GM23338 (cell line): Measurements from ENCODE around the gene ZSWIM1. TPM values are rescaled to one million over a fixed set of nuclear protein-coding genes. Genes with fewer than 3 reads are reported as not detected.
A peak's percentile ranks its signal among the peaks of the same experiment; 100 is the strongest.

ENCODE experiments used
- ATAC-seq: fragments of 200-7000 bp; cut with Tn5 transposase; 3 replicates; pipeline ENCODE4 v1.9.1; 2020
- DNase-seq: peaks from one replicate; pipeline ENCODE4 v3.0.0-alpha.2; 2015; ENCODE audit warnings: low spot score
- H2AFZ ChIP-seq: fragments of 200-600 bp; sonication (generic); 2 replicates; pipeline ENCODE4 v1.8.0; 2016; ENCODE audit warnings: antibody characterized with exemption, mild to moderate bottlenecking, moderate library complexity
- H3F3A ChIP-seq: fragments of 200-600 bp; sonication (generic); replicated peaks from 2 replicates; pipeline ENCODE4 v1.8.0; 2017; ENCODE audit warnings: antibody characterized with exemption, mixed run types, low read depth
- H3K27ac ChIP-seq: fragments of 200-600 bp; sonication (generic); 2 replicates; pipeline ENCODE4 v1.6.1; 2016; ENCODE audit warnings: low read depth
- H3K27me3 ChIP-seq: fragments of 200-600 bp; sonication (generic); 2 replicates; pipeline ENCODE4 v1.8.0; 2016; ENCODE audit warnings: mild to moderate bottlenecking, mixed run types, moderate library complexity; ENCODE audit not compliant: insufficient read depth
- H3K36me3 ChIP-seq: fragments of 200-600 bp; sonication (generic); 2 replicates; pipeline ENCODE4 v1.8.0; 2016; ENCODE audit warnings: mild to moderate bottlenecking; ENCODE audit not compliant: insufficient read depth
- H3K4me1 ChIP-seq: fragments of 200-600 bp; sonication (generic); 2 replicates; pipeline ENCODE4 v1.8.0; 2016; ENCODE audit warnings: mild to moderate bottlenecking, moderate library complexity; ENCODE audit not compliant: insufficient read depth
- H3K4me2 ChIP-seq: fragments of 200-600 bp; sonication (generic); 2 replicates; pipeline ENCODE4 v1.7.1; 2017; ENCODE audit warnings: mixed run types
- H3K4me3 ChIP-seq: fragments of 200-600 bp; sonication (generic); 2 replicates; pipeline ENCODE4 v1.6.1; 2016; ENCODE audit warnings: mixed run types
- H3K79me2 ChIP-seq: fragments of 200-600 bp; sonication (generic); replicated peaks from 2 replicates; pipeline ENCODE4 v1.8.0; 2017; ENCODE audit warnings: mild to moderate bottlenecking; ENCODE audit not compliant: insufficient read depth
- H3K9me2 ChIP-seq: fragments of 200-600 bp; sonication (generic); 2 replicates; pipeline ENCODE4 v1.8.0; 2017; ENCODE audit not compliant: insufficient read depth
- H4K20me1 ChIP-seq: fragments of 200-600 bp; sonication (generic); replicated peaks from 2 replicates; pipeline ENCODE4 v1.8.0; 2017; ENCODE audit warnings: mild to moderate bottlenecking; ENCODE audit not compliant: insufficient read depth
- H3K27ac Mint-ChIP-seq: 2 replicates; pipeline ENCODE4 v1.8.0; 2020; ENCODE audit warnings: inconsistent platforms, mild to moderate bottlenecking, moderate library complexity, mixed read lengths
- H3K27me3 Mint-ChIP-seq: 3 replicates; pipeline ENCODE4 v1.8.0; 2022; ENCODE audit warnings: low read depth, mild to moderate bottlenecking, moderate library complexity, mixed read lengths, inconsistent platforms; ENCODE audit not compliant: insufficient read depth, poor library complexity
- H3K36me3 Mint-ChIP-seq: 3 replicates; pipeline ENCODE4 v1.8.0; 2021; ENCODE audit warnings: low read depth, mild to moderate bottlenecking, inconsistent platforms, moderate library complexity, mixed read lengths
- H3K4me1 Mint-ChIP-seq: 3 replicates; pipeline ENCODE4 v1.8.0; 2020; ENCODE audit warnings: mild to moderate bottlenecking, inconsistent platforms, mixed read lengths
- H3K4me3 Mint-ChIP-seq: 3 replicates; pipeline ENCODE4 v1.8.0; 2021; ENCODE audit warnings: moderate library complexity, mild to moderate bottlenecking, inconsistent platforms, mixed read lengths
- H3K9me3 Mint-ChIP-seq: 3 replicates; pipeline ENCODE4 v1.8.0; 2020; ENCODE audit warnings: moderate library complexity, mild to moderate bottlenecking, inconsistent platforms, mixed read lengths
- CREB1 ChIP-seq: fragments of 250-450 bp; sonication (Bioruptor Pico); IDR thresholded peaks from 2 replicates; pipeline ENCODE4 v1.5.0; 2020; ENCODE audit warnings: low read depth, mild to moderate bottlenecking, moderate library complexity
- ETS1 ChIP-seq: IDR thresholded peaks from 2 replicates; pipeline ENCODE4 v1.6.1; 2016; ENCODE audit warnings: antibody characterized with exemption
- EZH2 ChIP-seq: fragments of 200-600 bp; sonication (generic); IDR thresholded peaks from one replicate; pipeline ENCODE4 v1.8.0; 2017; ENCODE audit warnings: antibody characterized with exemption, mild to moderate bottlenecking, low read depth; ENCODE audit not compliant: unreplicated experiment
- NANOG ChIP-seq: IDR thresholded peaks from 2 replicates; pipeline ENCODE4 v1.6.1; 2016; ENCODE audit warnings: antibody characterized with exemption, borderline replicate concordance
- POLR2AphosphoS5 ChIP-seq: IDR thresholded peaks from 2 replicates; pipeline ENCODE4 v1.6.1; 2016; ENCODE audit warnings: antibody characterized with exemption, low read depth
- STAT1 ChIP-seq: IDR thresholded peaks from one replicate; pipeline ENCODE4 v1.6.1; 2016; ENCODE audit warnings: antibody characterized with exemption; ENCODE audit not compliant: unreplicated experiment
- polyA plus RNA-seq: library from polyadenylated mRNA; unstranded; fragments of >200 nt; fragmentation: Nextera tagmentation; extraction: Ambion mirVana; gene quantifications from 2 replicates; pipeline ENCODE4 v1.2.1, GENCODE V29; 2016
- total RNA-seq: library from RNA; depleted of rRNA; stranded (reverse); fragments of >200 nt; shearing (Covaris generic); gene quantifications from 2 replicates; pipeline ENCODE4 v1.2.3, GENCODE V29; 2014; rRNA removed
- TF ChIP-seq, protein P1 (sequence below), 2 experiments: fragments of 200-600 bp in 1 of 2; sonication (generic) in 1 of 2; conservative IDR thresholded peaks; 2 replicates each; pipeline versions ENCODE4 v1.5.1 to v1.6.1; 2016 to 2017; ENCODE audit warnings: antibody characterized with exemption in 2 of 2, low read depth in 2 of 2, mild to moderate bottlenecking in 2 of 2, moderate library complexity in 1 of 2
- TF ChIP-seq, protein P2 (sequence below): IDR thresholded peaks from one replicate; pipeline ENCODE4 v1.6.1; 2018; ENCODE audit warnings: antibody characterized with exemption; ENCODE audit not compliant: unreplicated experiment

ZSWIM1 gene
- total and polyA plus RNA-seq, 2 experiments from 2014 or later: 11.5 to 16.2 TPM

DNA sequence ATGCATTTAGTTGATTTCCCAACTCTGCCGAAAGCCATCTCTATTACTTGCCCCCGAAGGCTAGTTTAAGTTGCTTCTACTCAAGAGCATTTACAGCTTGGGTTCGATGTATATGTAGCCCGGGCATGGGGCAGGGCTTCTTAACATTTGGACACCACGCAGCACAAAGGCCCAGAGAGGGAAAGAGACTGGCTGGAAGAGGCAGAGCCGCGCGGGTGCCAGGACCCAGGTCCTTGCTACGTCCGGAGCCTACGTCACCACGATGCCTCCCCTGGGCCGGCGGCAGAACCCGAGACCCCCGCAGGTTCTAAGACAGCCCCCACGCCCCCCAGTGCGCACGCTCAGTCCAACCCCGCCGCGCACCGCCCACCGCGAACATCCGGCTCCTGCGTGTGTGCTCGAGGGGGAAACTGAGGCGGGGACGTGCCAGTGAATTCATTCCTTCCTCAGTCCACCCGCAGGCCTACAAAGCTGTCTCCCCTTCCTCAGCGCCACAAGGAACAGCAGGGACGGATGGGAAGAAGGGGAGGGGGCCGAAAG lies 53.1 kb downstream of the ZSWIM1 start:
- Histone ChIP-seq H3K79me2 (peaks cover 29% of the 10 kb centered on the region), H3K27me3 (no peaks in the 10 kb centered on the region), H3K4me2 (peak overlapping the region; percentile 99), H3K27ac (peak overlapping the region; percentile 99), H3F3A (peaks cover 23% of the 10 kb centered on the region), H3K4me1 (peaks cover 33% of the 10 kb centered on the region), H3K4me3 (peak overlapping the region; percentile 61), H3K36me3 (no peaks in the 10 kb centered on the region), H2AFZ (no peak overlapping the region), H4K20me1 (no peaks in the 10 kb centered on the region), H3K9me2 (no peaks in the 10 kb centered on the region)
- TF ChIP-seq NANOG (no peak), STAT1 (no peak), ETS1 (no peak), POLR2AphosphoS5 (no peak), CREB1 (CRISPR knock-in tag) (peak; percentile 81), EZH2 (no peak)
- TF ChIP-seq, protein P1, sequence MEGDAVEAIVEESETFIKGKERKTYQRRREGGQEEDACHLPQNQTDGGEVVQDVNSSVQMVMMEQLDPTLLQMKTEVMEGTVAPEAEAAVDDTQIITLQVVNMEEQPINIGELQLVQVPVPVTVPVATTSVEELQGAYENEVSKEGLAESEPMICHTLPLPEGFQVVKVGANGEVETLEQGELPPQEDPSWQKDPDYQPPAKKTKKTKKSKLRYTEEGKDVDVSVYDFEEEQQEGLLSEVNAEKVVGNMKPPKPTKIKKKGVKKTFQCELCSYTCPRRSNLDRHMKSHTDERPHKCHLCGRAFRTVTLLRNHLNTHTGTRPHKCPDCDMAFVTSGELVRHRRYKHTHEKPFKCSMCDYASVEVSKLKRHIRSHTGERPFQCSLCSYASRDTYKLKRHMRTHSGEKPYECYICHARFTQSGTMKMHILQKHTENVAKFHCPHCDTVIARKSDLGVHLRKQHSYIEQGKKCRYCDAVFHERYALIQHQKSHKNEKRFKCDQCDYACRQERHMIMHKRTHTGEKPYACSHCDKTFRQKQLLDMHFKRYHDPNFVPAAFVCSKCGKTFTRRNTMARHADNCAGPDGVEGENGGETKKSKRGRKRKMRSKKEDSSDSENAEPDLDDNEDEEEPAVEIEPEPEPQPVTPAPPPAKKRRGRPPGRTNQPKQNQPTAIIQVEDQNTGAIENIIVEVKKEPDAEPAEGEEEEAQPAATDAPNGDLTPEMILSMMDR (conservative IDR thresholded peaks at IDR 0.05; ENCODE audit: low read depth in 2 of 2): no peak
- TF ChIP-seq, protein P2, sequence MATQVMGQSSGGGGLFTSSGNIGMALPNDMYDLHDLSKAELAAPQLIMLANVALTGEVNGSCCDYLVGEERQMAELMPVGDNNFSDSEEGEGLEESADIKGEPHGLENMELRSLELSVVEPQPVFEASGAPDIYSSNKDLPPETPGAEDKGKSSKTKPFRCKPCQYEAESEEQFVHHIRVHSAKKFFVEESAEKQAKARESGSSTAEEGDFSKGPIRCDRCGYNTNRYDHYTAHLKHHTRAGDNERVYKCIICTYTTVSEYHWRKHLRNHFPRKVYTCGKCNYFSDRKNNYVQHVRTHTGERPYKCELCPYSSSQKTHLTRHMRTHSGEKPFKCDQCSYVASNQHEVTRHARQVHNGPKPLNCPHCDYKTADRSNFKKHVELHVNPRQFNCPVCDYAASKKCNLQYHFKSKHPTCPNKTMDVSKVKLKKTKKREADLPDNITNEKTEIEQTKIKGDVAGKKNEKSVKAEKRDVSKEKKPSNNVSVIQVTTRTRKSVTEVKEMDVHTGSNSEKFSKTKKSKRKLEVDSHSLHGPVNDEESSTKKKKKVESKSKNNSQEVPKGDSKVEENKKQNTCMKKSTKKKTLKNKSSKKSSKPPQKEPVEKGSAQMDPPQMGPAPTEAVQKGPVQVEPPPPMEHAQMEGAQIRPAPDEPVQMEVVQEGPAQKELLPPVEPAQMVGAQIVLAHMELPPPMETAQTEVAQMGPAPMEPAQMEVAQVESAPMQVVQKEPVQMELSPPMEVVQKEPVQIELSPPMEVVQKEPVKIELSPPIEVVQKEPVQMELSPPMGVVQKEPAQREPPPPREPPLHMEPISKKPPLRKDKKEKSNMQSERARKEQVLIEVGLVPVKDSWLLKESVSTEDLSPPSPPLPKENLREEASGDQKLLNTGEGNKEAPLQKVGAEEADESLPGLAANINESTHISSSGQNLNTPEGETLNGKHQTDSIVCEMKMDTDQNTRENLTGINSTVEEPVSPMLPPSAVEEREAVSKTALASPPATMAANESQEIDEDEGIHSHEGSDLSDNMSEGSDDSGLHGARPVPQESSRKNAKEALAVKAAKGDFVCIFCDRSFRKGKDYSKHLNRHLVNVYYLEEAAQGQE: no peak
- H3K9me3 Mint-ChIP-seq: peaks cover 3% of the 10 kb centered on the region; the same call in 1 of the 3 replicates
- ATAC-seq (peak; percentile 27), DNase-seq (peak; percentile 77)
- H3K27me3 Mint-ChIP-seq: peaks cover 25% of the 10 kb centered on the region
- peak overlapping the region; percentile 98 for H3K4me3 Mint-ChIP-seq
- H3K36me3 Mint-ChIP-seq: peaks cover 30% of the 10 kb centered on the region
- H3K27ac Mint-ChIP-seq: peak overlapping the region; percentile 100
- H3K4me1 Mint-ChIP-seq: peaks cover 37% of the 10 kb centered on the region

Other genes starting within 250 kb of the ZSWIM1 start
- not detected in 2 replicates for gene WFDC9, start 249.9 kb upstream of the ZSWIM1 start, total RNA-seq
- not detected in 2 replicates for gene WFDC9, start 249.9 kb upstream of the ZSWIM1 start, polyA plus RNA-seq
- gene WFDC11, start 211.0 kb upstream of the ZSWIM1 start, total RNA-seq: not detected in 2 replicates
- gene WFDC11, start 211.0 kb upstream of the ZSWIM1 start, polyA plus RNA-seq: 0.87 TPM in 1 of 2 replicates, not detected in the other
- gene WFDC13, start 179.2 kb upstream of the ZSWIM1 start, total RNA-seq: not detected in 2 replicates
- not detected in 2 replicates for gene WFDC13, start 179.2 kb upstream of the ZSWIM1 start, polyA plus RNA-seq
- not detected in 2 replicates for gene WFDC10B, start 176.2 kb upstream of the ZSWIM1 start, total RNA-seq
- gene WFDC10B, start 176.2 kb upstream of the ZSWIM1 start, polyA plus RNA-seq: 0.50 and 1.0 TPM in 2 replicates
- gene SPINT4, start 158.9 kb upstream of the ZSWIM1 start, total RNA-seq: not detected in 2 replicates
- gene SPINT4, start 158.9 kb upstream of the ZSWIM1 start, polyA plus RNA-seq: not detected in 2 replicates
- 0.73 TPM in 1 of 2 replicates, not detected in the other for gene WFDC3, start 89.3 kb upstream of the ZSWIM1 start, total RNA-seq
- gene WFDC3, start 89.3 kb upstream of the ZSWIM1 start, polyA plus RNA-seq: 0.36 TPM in 1 of 2 replicates, not detected in the other
- 21.4 and 31.6 TPM in 2 replicates for gene DNTTIP1, start 89.3 kb upstream of the ZSWIM1 start, total RNA-seq
- gene DNTTIP1, start 89.3 kb upstream of the ZSWIM1 start, polyA plus RNA-seq: 50.3 TPM in 2 replicates
- 198 and 247 TPM in 2 replicates for gene UBE2C, start 68.6 kb upstream of the ZSWIM1 start, total RNA-seq
- gene UBE2C, start 68.6 kb upstream of the ZSWIM1 start, polyA plus RNA-seq: 698 and 742 TPM in 2 replicates
- gene TNNC2, start 53.9 kb upstream of the ZSWIM1 start, total RNA-seq: 0.59 TPM in 1 of 2 replicates, not detected in the other
- gene TNNC2, start 53.9 kb upstream of the ZSWIM1 start, polyA plus RNA-seq: 32.5 and 33.3 TPM in 2 replicates
- gene SNX21, start 47.4 kb upstream of the ZSWIM1 start, total RNA-seq: 26.7 and 31.5 TPM in 2 replicates
- gene SNX21, start 47.4 kb upstream of the ZSWIM1 start, polyA plus RNA-seq: 13.3 and 15.5 TPM in 2 replicates
- 55.6 and 75.2 TPM in 2 replicates for gene ACOT8, start 23.8 kb upstream of the ZSWIM1 start, total RNA-seq
- gene ACOT8, start 23.8 kb upstream of the ZSWIM1 start, polyA plus RNA-seq: 42.0 and 43.1 TPM in 2 replicates
- 7.5 and 8.2 TPM in 2 replicates for gene ZSWIM3, start 23.6 kb upstream of the ZSWIM1 start, total RNA-seq
- 2.0 and 3.0 TPM in 2 replicates for gene ZSWIM3, start 23.6 kb upstream of the ZSWIM1 start, polyA plus RNA-seq
- gene SPATA25, start 6.4 kb downstream of the ZSWIM1 start, total RNA-seq: 1.0 and 7.5 TPM in 2 replicates
- gene SPATA25, start 6.4 kb downstream of the ZSWIM1 start, polyA plus RNA-seq: 0.50 TPM in 1 of 2 replicates, not detected in the other
- 7.6 and 10.9 TPM in 2 replicates for gene NEURL2, start 10.0 kb downstream of the ZSWIM1 start, total RNA-seq
- gene NEURL2, start 10.0 kb downstream of the ZSWIM1 start, polyA plus RNA-seq: 4.5 and 4.6 TPM in 2 replicates
- gene CTSA, start 10.1 kb downstream of the ZSWIM1 start, total RNA-seq: 31.4 and 39.9 TPM in 2 replicates
- gene CTSA, start 10.1 kb downstream of the ZSWIM1 start, polyA plus RNA-seq: 52.8 and 63.9 TPM in 2 replicates
- 141 and 160 TPM in 2 replicates for gene PLTP, start 30.9 kb downstream of the ZSWIM1 start, total RNA-seq
- gene PLTP, start 30.9 kb downstream of the ZSWIM1 start, polyA plus RNA-seq: 107 and 108 TPM in 2 replicates
- gene PCIF1, start 53.5 kb downstream of the ZSWIM1 start, total RNA-seq: 26.1 and 27.0 TPM in 2 replicates
- 28.3 and 37.0 TPM in 2 replicates for gene PCIF1, start 53.5 kb downstream of the ZSWIM1 start, polyA plus RNA-seq
- gene ZNF335, start 91.0 kb downstream of the ZSWIM1 start, total RNA-seq: 18.6 and 24.2 TPM in 2 replicates
- 5.7 and 7.4 TPM in 2 replicates for gene ZNF335, start 91.0 kb downstream of the ZSWIM1 start, polyA plus RNA-seq
- 5.4 and 5.8 TPM in 2 replicates for gene MMP9, start 127.7 kb downstream of the ZSWIM1 start, total RNA-seq
- 4.1 and 4.3 TPM in 2 replicates for gene MMP9, start 127.7 kb downstream of the ZSWIM1 start, polyA plus RNA-seq
- gene SLC12A5, start 148.0 kb downstream of the ZSWIM1 start, total RNA-seq: 0.35 and 3.5 TPM in 2 replicates
- 8.4 and 9.8 TPM in 2 replicates for gene SLC12A5, start 148.0 kb downstream of the ZSWIM1 start, polyA plus RNA-seq
- gene NCOA5, start 208.7 kb downstream of the ZSWIM1 start, total RNA-seq: 22.8 and 24.6 TPM in 2 replicates
- gene NCOA5, start 208.7 kb downstream of the ZSWIM1 start, polyA plus RNA-seq: 8.4 and 10.1 TPM in 2 replicates
- gene CD40, start 237.1 kb downstream of the ZSWIM1 start, total RNA-seq: 9.9 and 15.4 TPM in 2 replicates
- 17.9 and 18.9 TPM in 2 replicates for gene CD40, start 237.1 kb downstream of the ZSWIM1 start, polyA plus RNA-seq